ENCODE measurements around the gene ALPL.

The ALPL gene

GRCh38 chr1:21532496-21532895 lies 23.3 kb downstream of the ALPL start:
- FAIRE-seq: no peak

GRCh38 chr1:21532992-21533534 lies 23.8 kb downstream of the ALPL start:
- no peak for FAIRE-seq

- no peak for FAIRE-seq
These were observed 24.9 kb downstream of the ALPL start for GRCh38 chr1:21534146-21534545.

- peak; percentile 73 for FAIRE-seq
These were observed 25.6 kb downstream of the ALPL start for GRCh38 chr1:21534674-21535378.

- FAIRE-seq: no peak
These were observed 27.0 kb downstream of the ALPL start for GRCh38 chr1:21536218-21536617.

- no peak for FAIRE-seq
These were observed 28.3 kb downstream of the ALPL start for GRCh38 chr1:21537511-21537931.

GRCh38 chr1:21537932-21538630 lies 28.9 kb downstream of the ALPL start:
- no peak for FAIRE-seq

GRCh38 chr1:21539933-21540332 lies 30.7 kb downstream of the ALPL start:
- FAIRE-seq: no peak

GRCh38 chr1:21541329-21541728 lies 32.1 kb downstream of the ALPL start:
- no peak for FAIRE-seq

- FAIRE-seq: no peak
These were observed 32.6 kb downstream of the ALPL start for GRCh38 chr1:21541835-21542234.

GRCh38 chr1:21543598-21543997 lies 34.4 kb downstream of the ALPL start:
- FAIRE-seq: no peak

- FAIRE-seq: no peak
These were observed 34.9 kb downstream of the ALPL start for GRCh38 chr1:21544095-21544494.

GRCh38 chr1:21546122-21546825 lies 37.1 kb downstream of the ALPL start:
- FAIRE-seq: no peak

GRCh38 chr1:21547876-21548275 lies 38.7 kb downstream of the ALPL start:
- no peak for FAIRE-seq

GRCh38 chr1:21550097-21550496 lies 40.9 kb downstream of the ALPL start:
- FAIRE-seq: no peak

GRCh38 chr1:21550866-21551475 lies 41.7 kb downstream of the ALPL start:
- FAIRE-seq: no peak

GRCh38 chr1:21552715-21553114 lies 43.5 kb downstream of the ALPL start:
- FAIRE-seq: no peak

- no peak for FAIRE-seq
These were observed 44.1 kb downstream of the ALPL start for GRCh38 chr1:21553116-21553926.

GRCh38 chr1:21559788-21560567 lies 50.8 kb downstream of the ALPL start:
- FAIRE-seq: no peak

GRCh38 chr1:21560916-21561638 lies 51.9 kb downstream of the ALPL start:
- no peak for FAIRE-seq

- no peak for FAIRE-seq
These were observed 53.7 kb downstream of the ALPL start for GRCh38 chr1:21562896-21563295.
